Activated T-cell treated with anti-CD3 and anti-CD28 coated beads, Interleukin-2, amount 50 U/mL, for 72 hours (primary cell): ENCODE data around the gene LSS. TPM values are rescaled to one million over a fixed set of nuclear protein-coding genes. Genes with fewer than 3 reads are reported as not detected.
"Not testable (repeated sequence)": the region's sequence is repeated elsewhere in the genome, so short reads cannot be mapped to it uniquely, and the experiment has no call there.

Source experiments
- ATAC-seq, 2 donors: fragments of 150-1000 bp; cut with Tn5 transposase; replicated peaks in 1 of 2; 2 replicates each; pipeline ENCODE4 v1.10.0; 2021; ENCODE audit warnings: moderate library complexity in 2 of 2, mild to moderate bottlenecking in 1 of 2
- DNase-seq, 2 donors: peaks; one replicate each; pipeline ENCODE4 v3.0.0; 2021 to 2022; ENCODE audit warnings: mixed read lengths in 1 of 2
- H3K27ac Mint-ChIP-seq: one replicate; pipeline ENCODE4 v1.8.0; 2022; ENCODE audit warnings: mild to moderate bottlenecking, moderate library complexity, mixed read lengths
- H3K27me3 Mint-ChIP-seq: one replicate; pipeline ENCODE4 v1.8.0; 2022; ENCODE audit warnings: low read depth, mixed read lengths
- H3K36me3 Mint-ChIP-seq, 2 donors: one replicate each; pipeline ENCODE4 v1.8.0; 2022; ENCODE audit warnings: mixed read lengths in 2 of 2, mild to moderate bottlenecking in 1 of 2; ENCODE audit not compliant: insufficient read depth in 2 of 2
- H3K4me1 Mint-ChIP-seq: one replicate; pipeline ENCODE4 v1.8.0; 2022; ENCODE audit warnings: low read depth, mixed read lengths
- H3K4me3 Mint-ChIP-seq, 2 donors: one replicate each; pipeline ENCODE4 v1.8.0; 2022; ENCODE audit warnings: mild to moderate bottlenecking in 2 of 2, mixed read lengths in 2 of 2, moderate library complexity in 2 of 2
- H3K9me3 Mint-ChIP-seq, 2 donors: one replicate each; pipeline ENCODE4 v1.8.0; 2022; ENCODE audit warnings: mixed read lengths in 2 of 2
- total RNA-seq, 2 donors: library from RNA; stranded (reverse); gene quantifications; one replicate each; pipeline ENCODE4 v1.2.3, GENCODE V29; 2022

LSS gene
- total RNA-seq, 2 donors from 2014 or later, result 18.9 to 22.4 TPM

GRCh38 chr21:46241577-46241976 is 13.0 kb upstream of the LSS start:
- ATAC-seq, DNase-seq, H3K9me3 Mint-ChIP-seq, H3K27me3 Mint-ChIP-seq, H3K4me3 Mint-ChIP-seq: not testable (repeated sequence)
- Mint-ChIP-seq H3K27ac (peak overlapping the region; percentile 55), H3K36me3 (peaks cover 8 to 40% of the 10 kb centered on the region in 2 donors), H3K4me1 (peaks cover 11% of the 10 kb centered on the region)

GRCh38 chr21:46239817-46240325 is 11.3 kb upstream of the LSS start:
- no peak for DNase-seq
- peaks cover 6 to 34% of the 10 kb centered on the region in 2 donors for H3K36me3 Mint-ChIP-seq
- no peak for ATAC-seq
- H3K27me3 Mint-ChIP-seq, result no peaks in the 10 kb centered on the region
- no peak overlapping the region for H3K27ac Mint-ChIP-seq
- H3K4me3 Mint-ChIP-seq, result no peak overlapping the region
- peaks cover 9% of the 10 kb centered on the region for H3K4me1 Mint-ChIP-seq
- H3K9me3 Mint-ChIP-seq, result no peaks in the 10 kb centered on the region

- Mint-ChIP-seq H3K36me3 (peaks cover 4 to 29% of the 10 kb centered on the region in 2 donors), H3K27ac (no peak overlapping the region), H3K4me3 (no peak overlapping the region), H3K4me1 (peaks cover 6% of the 10 kb centered on the region), H3K27me3 (no peaks in the 10 kb centered on the region), H3K9me3 (no peaks in the 10 kb centered on the region)
- DNase-seq (no peak), ATAC-seq (no peak)
Observed at GRCh38 chr21:46237474-46237873, 8.9 kb upstream of the LSS start.

- Mint-ChIP-seq H3K27me3 (no peaks in the 10 kb centered on the region), H3K27ac (peak overlapping the region; percentile 9), H3K9me3 (peaks cover 0 to 3% of the 10 kb centered on the region in 2 donors), H3K36me3 (peaks cover 6 to 25% of the 10 kb centered on the region in 2 donors), H3K4me3 (no peak overlapping the region), H3K4me1 (peaks cover 22% of the 10 kb centered on the region)
- no peak for DNase-seq
- ATAC-seq, result no peak
Observed at GRCh38 chr21:46234436-46234950, 5.9 kb upstream of the LSS start.

- Mint-ChIP-seq H3K36me3 (peaks cover 3 to 23% of the 10 kb centered on the region in 2 donors), H3K27ac (no peak overlapping the region), H3K4me1 (peaks cover 57% of the 10 kb centered on the region), H3K4me3 (peak overlapping the region; percentile 70 to 93), H3K9me3 (peaks cover 0 to 3% of the 10 kb centered on the region in 2 donors), H3K27me3 (no peaks in the 10 kb centered on the region)
- ATAC-seq, result no peak
- DNase-seq, result no peak
Observed at GRCh38 chr21:46229923-46230260, 1.3 kb upstream of the LSS start.

GRCh38 chr21:46229133-46229922 is 754 bp upstream of the LSS start:
- DNase-seq, result no peak

GRCh38 chr21:46227811-46228344 is 696 bp downstream of the LSS start:
- Mint-ChIP-seq H3K4me1 (peaks cover 51% of the 10 kb centered on the region), H3K27ac (peak overlapping the region; percentile 85), H3K27me3 (no peaks in the 10 kb centered on the region), H3K4me3 (peak overlapping the region; percentile 83 to 91), H3K9me3 (peaks cover 0 to 3% of the 10 kb centered on the region in 2 donors), H3K36me3 (peaks cover 3 to 13% of the 10 kb centered on the region in 2 donors)
- ATAC-seq, result no peak
- DNase-seq, result no peak

More at GRCh38 chr21:46229133-46229922, 754 bp upstream of the LSS start:
- Mint-ChIP-seq H3K4me1 (peaks cover 57% of the 10 kb centered on the region), H3K36me3 (peaks cover 3 to 18% of the 10 kb centered on the region in 2 donors), H3K9me3 (peaks cover 0 to 3% of the 10 kb centered on the region in 2 donors), H3K27ac (peak overlapping the region; percentile 83), H3K4me3 (peak overlapping the region; percentile 84 to 93), H3K27me3 (no peaks in the 10 kb centered on the region)
- peak; percentile 44 to 48 for ATAC-seq

GRCh38 chr21:46226920-46227599 is 1.5 kb downstream of the LSS start:
- H3K27ac Mint-ChIP-seq, result peak overlapping the region; percentile 85
- DNase-seq (no peak), ATAC-seq (no peak)
- no peaks in the 10 kb centered on the region for H3K27me3 Mint-ChIP-seq
- H3K4me1 Mint-ChIP-seq, result peaks cover 51% of the 10 kb centered on the region
- peaks cover 3 to 13% of the 10 kb centered on the region in 2 donors for H3K36me3 Mint-ChIP-seq
- peaks cover 0 to 3% of the 10 kb centered on the region in 2 donors for H3K9me3 Mint-ChIP-seq
- H3K4me3 Mint-ChIP-seq, result peak overlapping the region; percentile 83 to 91

GRCh38 chr21:46226146-46226545 is 2.4 kb downstream of the LSS start:
- peak overlapping the region in 1 of 2 donors; percentile 91 for H3K4me3 Mint-ChIP-seq
- no peak overlapping the region for H3K27ac Mint-ChIP-seq
- H3K27me3 Mint-ChIP-seq, result no peaks in the 10 kb centered on the region
- H3K9me3 Mint-ChIP-seq, result no peaks in the 10 kb centered on the region
- peaks cover 51% of the 10 kb centered on the region for H3K4me1 Mint-ChIP-seq
- no peak for DNase-seq
- H3K36me3 Mint-ChIP-seq, result peaks cover 0 to 5% of the 10 kb centered on the region in 2 donors
- no peak for ATAC-seq

- not testable (repeated sequence) for H3K9me3 Mint-ChIP-seq, H3K36me3 Mint-ChIP-seq, ATAC-seq, H3K27me3 Mint-ChIP-seq, H3K4me3 Mint-ChIP-seq, H3K27ac Mint-ChIP-seq, DNase-seq
- peaks cover 29% of the 10 kb centered on the region for H3K4me1 Mint-ChIP-seq
Observed at GRCh38 chr21:46223661-46224060, 4.9 kb downstream of the LSS start.

GRCh38 chr21:46223217-46223616 is 5.4 kb downstream of the LSS start:
- no peaks in the 10 kb centered on the region for H3K27me3 Mint-ChIP-seq
- DNase-seq, result no peak
- H3K4me3 Mint-ChIP-seq, result no peak overlapping the region
- ATAC-seq, result no peak
- H3K9me3 Mint-ChIP-seq, result no peaks in the 10 kb centered on the region
- H3K27ac Mint-ChIP-seq, result no peak overlapping the region
- H3K36me3 Mint-ChIP-seq, result peaks cover 0 to 5% of the 10 kb centered on the region in 2 donors
- H3K4me1 Mint-ChIP-seq, result peaks cover 29% of the 10 kb centered on the region

- Mint-ChIP-seq H3K4me1 (peaks cover 22% of the 10 kb centered on the region), H3K36me3 (peaks cover 0 to 5% of the 10 kb centered on the region in 2 donors), H3K27ac (no peak overlapping the region), H3K9me3 (no peaks in the 10 kb centered on the region), H3K4me3 (no peak overlapping the region), H3K27me3 (no peaks in the 10 kb centered on the region)
- no peak for DNase-seq
- no peak for ATAC-seq
Observed at GRCh38 chr21:46222436-46223116, 6.0 kb downstream of the LSS start.
